HL-60 (cell line): ENCODE data around the gene TSPEAR.

ENCODE experiments used
- GABPA ChIP-seq: IDR thresholded peaks from 2 replicates; pipeline ENCODE4 v1.6.1; 2012; ENCODE audit warnings: low read depth
- TF ChIP-seq, protein P1 (sequence below): IDR thresholded peaks from one replicate; pipeline ENCODE4 v1.5.1; 2011; ENCODE audit warnings: low read length, control low read depth, inconsistent platforms; ENCODE audit not compliant: insufficient read depth

DNA sequence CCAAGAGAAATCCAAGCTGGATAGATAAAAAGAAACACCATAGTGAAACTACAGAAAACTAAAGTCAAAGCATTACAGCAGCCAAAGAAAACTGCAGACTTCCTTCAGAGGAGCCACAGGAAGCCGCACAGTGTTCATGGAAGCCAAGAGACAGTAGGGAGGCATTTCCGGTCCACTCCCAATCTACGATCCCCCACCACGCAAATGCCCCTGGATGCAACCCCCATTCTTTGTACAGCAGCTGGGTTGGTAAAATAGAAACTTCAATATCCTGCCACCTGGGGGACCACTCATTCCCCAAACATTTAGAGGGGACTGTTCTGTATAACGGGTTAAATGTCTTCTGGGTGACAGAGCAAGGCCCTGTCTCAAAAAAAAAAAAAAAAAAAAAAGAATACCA is 43.9 kb upstream of the TSPEAR start:
- TF ChIP-seq, protein P1, sequence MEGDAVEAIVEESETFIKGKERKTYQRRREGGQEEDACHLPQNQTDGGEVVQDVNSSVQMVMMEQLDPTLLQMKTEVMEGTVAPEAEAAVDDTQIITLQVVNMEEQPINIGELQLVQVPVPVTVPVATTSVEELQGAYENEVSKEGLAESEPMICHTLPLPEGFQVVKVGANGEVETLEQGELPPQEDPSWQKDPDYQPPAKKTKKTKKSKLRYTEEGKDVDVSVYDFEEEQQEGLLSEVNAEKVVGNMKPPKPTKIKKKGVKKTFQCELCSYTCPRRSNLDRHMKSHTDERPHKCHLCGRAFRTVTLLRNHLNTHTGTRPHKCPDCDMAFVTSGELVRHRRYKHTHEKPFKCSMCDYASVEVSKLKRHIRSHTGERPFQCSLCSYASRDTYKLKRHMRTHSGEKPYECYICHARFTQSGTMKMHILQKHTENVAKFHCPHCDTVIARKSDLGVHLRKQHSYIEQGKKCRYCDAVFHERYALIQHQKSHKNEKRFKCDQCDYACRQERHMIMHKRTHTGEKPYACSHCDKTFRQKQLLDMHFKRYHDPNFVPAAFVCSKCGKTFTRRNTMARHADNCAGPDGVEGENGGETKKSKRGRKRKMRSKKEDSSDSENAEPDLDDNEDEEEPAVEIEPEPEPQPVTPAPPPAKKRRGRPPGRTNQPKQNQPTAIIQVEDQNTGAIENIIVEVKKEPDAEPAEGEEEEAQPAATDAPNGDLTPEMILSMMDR, result no peak
- no peak for TF ChIP-seq GABPA
